NCI-H446 treated with DMSO at 0.1 percent for 48 hours (cell line): ENCODE results near the gene TOX3.

Experiments
- DNase-seq: peaks from one replicate; lab custom pipeline; 2025; lab: John Stamatoyannopoulos, UW

The TOX3 gene

DNA sequence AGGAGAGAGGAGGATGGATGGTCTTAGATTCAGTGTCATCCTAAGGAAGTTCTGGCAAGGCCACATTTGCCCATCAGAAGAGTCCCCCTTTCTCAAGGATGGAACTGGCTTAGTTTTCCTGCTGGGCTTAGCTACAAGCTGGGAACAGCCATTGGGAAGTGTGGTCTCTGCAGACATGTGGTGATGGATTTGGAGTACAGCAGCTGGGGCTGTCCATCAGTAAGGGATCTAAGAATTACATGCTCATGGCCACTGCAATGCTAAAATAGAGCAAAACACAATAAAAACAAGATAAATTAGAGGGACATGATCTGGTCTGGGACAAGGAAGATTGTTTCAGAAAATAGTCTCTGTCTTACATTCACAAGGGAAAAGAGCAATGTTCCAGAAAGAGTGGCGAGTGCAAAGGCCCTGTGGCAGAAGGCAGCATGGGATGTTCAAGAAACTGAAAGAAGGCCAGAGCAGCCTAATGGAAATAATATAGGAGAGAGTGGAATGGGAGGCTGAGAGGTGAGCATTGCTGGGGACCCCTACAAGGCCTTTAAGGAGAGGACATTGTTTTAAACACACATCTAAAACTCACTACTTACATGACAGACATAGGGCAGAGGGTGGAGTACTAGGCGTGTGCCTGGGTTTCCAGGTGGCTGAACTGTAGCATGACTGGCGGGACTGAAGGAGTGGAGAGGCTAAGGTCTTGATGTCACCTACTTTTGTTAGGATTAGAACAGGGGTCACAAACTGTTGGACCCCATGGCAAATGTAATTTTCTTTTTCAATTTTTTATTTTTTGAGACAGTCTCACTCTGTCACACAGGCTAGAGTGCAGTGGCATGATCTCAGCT, 17.0 kb upstream of the TOX3 start:
- DNase-seq, result no peak

DNA sequence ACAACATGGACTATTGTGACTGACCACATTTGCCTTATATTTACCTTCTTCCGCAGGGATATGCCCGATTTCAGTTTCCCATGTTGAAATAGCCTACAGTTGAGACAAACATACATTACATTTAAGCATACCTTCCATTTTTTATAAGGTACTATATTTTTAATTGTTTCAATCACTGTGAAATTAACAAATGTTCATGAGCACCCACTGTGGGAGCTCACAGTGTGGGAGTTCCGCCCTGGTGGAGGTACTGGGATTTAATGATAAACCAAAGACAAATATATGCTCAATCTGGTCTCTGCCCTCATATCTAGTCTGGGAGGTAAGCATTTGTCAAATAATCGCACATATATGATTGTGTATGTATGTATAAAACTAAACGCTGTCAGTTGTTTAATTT, 15.8 kb upstream of the TOX3 start:
- DNase-seq, result no peak

DNA sequence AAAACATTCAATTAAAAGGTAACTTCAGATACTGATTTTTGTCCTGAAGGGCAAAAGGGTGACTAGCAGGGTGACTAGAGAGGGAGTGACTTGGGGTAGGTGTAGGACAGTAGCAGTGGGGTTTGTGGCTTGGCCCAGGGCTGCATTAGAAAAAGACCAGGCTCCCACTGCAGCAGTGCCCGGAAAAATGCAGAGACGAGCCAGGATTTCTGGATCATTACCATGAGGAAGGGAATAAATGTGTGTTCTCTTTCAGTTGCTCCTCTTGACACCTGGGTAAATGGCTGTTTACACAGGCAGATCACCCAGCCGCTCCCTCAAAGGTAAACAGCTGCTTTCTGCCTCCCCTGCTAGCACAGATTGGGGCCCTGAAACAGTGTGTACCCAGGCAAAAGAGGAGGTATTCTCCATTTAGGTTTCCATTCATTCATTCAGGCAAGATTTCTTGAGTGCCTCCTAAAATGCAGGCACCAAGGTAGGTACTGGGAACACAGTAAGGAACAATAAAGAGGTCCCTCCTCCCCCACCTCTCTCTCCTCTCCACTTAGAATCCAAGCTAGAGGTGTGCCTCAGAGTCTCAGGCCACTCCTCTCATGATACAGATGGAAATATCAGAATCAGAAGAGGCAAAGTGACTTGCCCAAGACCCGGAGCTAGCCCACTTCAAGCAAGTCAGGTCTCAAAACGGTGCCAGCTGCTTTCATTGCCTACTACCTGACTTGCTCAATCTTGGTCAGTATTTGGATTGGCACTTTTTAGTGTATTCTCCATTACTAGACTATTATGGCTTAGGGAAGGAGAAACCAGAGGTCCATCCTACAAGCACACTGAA, 15.2 kb upstream of the TOX3 start:
- DNase-seq, result no peak

DNA sequence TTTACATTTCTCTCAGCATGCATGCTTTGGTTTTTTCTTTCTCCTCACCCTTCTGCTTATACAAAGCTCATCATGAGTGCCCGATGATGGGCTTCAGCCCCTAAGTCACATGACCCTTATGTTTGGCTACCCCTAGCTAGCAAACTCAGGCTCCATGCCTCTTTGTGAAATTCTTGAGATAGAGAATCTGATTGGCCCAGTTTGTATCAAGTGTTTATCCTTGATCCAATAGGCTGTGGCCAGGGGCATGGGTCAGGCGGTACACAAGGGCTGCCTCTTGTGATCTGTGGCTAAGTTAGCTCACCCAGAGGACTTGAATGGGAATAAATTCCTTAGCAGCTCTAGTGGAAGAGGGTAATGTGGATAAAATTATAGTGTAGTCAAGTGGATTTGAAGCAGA, 11.5 kb upstream of the TOX3 start:
- DNase-seq, result no peak

DNA sequence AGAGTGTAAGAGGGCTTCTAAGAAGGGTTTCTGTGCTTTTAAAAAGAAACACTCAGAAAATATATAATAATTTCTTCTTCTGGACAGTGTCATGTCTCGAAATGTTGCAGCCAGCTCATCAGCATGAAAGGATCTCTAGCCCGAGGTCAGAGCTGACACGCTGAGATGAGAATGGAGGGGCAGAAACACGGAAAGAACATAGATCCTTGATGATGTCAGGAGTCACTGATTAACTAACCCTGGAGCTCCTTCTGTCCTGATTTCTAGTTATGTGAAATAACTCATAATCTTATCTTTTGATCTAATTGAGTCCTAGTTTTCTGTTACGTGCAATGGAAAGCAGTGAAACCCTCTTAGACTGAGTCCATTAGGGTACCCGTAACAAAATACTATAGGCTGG, 10.3 kb upstream of the TOX3 start:
- no peak for DNase-seq

DNA sequence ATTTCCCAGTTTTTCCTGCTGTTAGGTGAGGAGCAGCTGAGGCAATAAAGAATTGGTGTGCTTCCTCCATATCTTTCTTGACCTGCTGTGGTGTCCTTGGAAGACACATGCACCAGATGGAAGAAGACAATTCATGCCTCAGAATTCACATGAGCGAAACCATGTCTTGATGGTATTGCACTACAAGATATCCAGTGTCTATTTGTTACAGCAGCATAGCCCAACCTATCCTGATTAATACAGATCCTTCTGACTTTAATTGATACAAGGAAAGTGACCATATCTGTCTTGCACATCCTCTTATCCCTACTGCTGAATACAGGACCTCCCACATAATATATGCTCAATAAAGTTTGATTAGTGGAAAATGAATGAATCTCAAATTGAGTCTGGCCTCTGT, 9.1 kb upstream of the TOX3 start:
- DNase-seq, result no peak

DNA sequence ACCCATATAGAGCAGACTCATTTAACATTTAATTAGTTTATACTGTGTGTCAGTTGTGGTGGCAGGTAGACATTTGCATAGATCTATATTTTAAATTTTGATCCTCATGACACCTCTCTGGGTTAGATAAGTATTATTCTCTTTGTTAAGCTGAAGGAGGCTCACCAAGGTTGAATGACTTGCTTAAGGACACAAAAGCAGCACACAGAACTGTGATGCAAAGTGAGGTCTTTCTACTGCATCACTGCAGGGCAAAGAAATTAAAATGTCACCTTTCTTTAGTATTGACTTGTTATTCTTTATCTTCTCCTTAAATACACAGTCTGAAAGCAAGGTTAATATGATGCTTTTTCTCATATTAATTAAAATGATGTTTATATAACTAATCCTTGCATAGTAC, 8.6 kb upstream of the TOX3 start:
- no peak for DNase-seq

DNA sequence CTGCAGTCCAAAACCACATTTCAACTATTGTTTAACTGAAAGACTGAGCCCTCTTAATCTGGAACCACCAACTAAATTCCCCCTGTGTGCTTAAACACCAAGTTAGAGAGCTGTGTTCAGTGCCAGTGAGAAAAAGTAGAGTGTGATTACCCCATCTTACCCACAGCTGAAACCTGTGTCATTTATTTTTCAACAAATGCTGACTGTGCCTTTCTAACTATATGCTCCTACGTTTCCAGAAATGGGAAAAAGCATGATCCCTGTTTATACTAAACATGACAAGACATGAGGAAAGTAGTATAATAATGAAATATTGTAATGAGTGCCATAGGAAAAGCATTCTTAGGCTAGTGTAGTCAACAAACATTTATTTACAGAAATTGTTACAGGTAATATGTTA, 7.4 kb upstream of the TOX3 start:
- DNase-seq, result no peak

DNA sequence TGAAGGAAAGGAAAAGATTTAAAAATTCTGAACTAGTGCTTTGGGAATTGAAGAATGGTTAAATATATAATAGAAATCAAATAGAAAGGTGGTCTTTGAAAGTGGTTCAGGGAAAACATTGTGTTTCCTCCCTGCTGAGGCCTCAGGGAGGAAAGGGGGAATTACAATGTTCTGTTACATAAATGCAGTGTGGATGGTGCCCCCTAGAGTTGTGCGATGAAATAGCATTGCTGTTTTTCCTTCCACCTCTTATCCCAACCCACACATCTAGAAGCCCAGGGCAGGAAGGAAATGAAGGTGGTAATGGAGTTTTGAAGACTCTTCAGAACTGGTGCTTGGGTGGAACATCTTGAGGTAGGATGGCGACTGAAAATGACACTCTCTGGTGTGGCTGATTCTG, 6.4 kb upstream of the TOX3 start:
- no peak for DNase-seq

DNA sequence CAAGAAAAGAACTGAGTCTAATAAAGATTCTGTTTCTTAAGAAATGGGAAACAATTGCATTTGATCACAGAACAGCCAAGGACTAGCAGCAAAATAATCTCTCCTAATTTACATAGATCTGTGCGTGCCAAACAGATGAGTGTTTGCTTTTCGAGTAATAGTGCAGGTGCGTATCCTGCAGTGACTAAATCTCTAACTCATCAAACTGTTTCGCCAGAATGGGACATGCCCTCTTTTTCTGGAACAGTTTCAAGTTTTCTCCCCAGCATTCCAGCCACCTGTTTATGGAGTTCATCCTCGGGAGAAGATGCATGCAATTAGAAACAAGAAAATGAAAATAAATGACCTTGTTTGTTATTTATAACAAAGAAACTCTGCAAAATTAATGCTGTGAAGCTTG, 5.7 kb upstream of the TOX3 start:
- DNase-seq, result no peak

DNA sequence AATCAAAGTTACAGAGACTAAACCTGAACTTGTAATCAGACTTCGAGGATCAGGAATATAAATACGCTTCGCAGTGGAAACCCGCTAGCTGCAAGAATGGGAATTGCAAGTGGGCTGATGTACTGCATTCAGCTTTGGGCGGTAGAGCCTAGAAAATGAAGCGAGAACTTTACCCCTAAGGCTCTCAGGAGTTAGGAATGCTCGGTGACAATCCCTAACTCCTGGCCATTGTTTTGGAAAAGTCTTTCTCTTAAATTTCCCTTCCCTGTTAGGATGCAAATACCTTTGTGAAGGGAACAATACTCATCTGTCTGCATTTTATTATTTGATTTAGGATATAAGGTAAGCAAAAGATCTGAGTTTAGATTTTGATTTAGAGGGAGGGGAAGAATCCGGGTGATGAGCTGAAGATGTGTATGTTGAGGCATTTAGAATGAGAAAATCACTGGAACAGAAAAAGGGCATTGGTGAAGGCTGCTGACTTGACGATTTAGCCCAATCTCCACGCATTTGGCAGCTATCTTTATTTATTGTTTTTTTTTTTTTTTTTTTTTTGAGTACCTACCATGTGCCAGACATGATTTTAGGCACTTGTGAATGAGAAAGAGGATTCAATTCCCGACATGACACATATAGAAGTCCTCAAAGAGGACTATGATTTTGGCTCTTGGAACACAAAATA, 2.2 kb upstream of the TOX3 start:
- no peak for DNase-seq

DNA sequence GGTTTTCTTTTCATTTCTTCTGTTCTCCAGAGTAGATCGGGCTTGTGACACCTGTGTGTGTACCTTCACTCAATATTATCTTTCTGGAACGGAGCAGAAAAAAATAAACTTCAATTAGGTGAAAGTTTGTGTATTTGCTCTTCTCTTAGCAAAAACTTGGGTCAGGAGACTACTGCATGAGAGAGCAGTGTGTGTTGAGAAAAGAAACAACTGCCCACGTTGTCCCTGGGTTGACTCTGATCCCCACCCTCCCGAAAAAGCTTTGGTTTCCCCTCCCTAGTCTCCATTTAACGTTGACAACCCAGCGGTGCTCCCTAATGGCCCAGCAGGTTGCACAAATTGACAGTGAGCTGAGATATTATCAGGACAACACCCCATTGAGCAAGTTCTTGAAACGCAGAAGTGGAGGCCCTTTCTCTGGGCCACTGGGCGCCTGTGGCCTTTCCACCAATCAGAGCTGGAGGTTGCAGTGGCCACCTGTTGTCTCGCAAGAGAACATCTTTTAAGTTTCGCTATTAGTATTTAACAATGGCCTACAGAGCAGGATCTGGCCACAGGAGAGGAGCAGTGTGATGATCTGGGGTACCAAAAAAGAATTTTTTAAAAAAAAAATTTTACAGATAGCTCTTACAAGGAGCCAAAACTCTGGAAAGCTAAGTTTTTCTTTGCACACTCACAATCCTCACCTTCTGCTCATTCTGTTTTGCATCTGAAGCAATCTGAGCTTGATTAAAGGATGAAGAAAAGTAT, 1.5 kb upstream of the TOX3 start:
- no peak for DNase-seq

DNA sequence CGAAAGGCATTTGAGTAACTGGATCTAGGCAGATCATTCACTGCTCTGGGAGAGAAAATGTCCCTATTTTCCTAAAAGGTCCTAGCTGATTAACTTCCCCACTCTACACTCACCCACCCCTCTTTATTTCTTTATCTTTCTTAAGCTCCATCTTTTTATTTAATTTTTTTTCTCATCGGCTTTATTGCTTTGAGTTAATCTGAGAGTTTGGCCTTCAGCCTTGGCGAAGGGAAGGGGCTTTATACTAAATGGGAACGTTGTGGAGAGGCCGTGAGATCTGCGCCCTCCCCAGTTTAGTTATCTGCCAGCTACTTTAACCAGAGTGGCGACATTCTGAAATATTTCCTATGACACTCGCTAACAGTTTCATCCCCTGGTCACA, 882 bp upstream of the TOX3 start:
- no peak for DNase-seq

DNA sequence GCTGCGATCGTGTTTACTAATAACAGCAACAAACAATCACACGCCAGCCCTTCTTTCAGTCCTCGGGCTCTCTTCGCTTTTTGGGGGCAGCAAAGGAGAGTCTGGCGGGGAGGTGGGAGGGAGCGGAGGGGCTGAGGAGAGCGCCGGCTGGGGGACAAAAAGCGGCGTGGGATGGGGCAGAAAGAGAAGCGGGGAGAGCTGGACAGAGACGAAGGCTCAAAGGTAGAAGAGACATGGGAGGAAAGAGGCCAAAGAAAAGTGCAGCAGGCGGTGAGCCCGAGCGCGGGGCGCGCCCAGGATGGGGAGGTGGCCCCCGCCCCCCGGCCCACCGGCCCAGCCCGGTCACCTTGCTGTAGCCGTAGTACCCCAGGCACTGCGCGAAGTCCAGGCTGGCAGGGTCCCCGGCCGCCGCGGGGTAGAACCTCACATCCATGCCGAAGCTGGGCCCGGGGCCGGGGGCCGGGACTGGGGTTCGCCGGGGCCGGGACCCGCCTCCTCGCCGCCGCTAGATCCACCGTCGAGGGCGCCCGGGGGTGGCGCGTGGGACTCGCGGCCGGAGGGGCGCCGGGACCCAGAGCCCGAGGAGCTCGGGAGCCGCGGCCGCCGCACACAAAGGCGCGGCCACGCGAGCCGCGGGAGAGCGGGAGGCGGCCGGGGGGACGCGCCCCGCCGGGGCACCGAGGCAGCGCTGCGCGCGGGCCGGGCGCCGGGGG, 496 bp downstream of the TOX3 start:
- no peak for DNase-seq

DNA sequence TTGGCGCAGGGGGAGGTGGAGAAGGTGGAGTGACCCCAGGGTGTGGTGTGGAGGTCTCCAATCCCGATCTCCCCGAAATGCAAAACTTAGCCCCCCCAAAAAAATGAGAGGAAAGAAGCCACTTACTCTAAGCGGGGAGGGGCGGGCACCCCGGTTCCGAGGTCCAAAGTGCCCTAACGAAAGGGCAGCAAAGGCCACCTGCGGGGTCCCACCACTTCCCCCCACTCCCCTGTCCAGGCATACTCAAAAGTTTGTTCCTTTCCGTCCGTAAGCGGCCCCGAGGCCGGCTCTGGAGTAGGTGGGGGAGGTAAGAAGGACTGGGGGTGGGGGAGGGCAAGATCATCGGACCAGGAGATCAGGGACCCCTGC, 1.1 kb downstream of the TOX3 start:
- DNase-seq, result no peak

DNA sequence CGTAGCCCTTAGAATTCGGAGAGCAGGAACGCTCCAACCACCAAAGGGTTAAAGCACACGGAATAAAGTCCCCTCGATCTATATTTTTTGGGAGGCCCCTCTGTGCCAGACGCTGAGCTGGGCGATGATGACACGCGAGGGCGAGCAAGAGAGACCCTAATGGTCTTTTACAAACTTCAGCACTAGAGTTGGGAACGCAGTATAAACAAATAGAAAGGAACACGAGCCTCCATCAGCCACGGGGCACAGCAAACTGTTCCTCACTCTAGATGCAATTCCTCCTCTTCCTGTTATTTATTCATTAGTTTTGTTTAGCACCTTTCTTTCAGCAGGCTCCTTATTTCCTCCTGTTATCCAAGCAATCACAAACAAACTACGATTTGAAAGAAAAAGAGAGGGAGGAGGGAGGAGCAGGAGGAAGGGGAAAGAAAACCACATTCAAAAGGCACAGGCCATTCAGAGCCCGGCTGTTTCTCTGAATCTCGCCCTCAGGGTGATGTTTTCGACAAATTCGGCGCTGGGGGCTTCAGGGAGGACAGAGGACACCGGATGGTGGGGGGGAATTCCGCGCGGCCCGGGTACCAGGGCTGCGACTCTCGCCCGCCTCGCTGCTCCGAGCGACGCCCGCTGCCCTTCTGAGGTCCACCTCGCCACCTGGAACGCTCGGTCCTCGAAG, 1.6 kb downstream of the TOX3 start:
- DNase-seq, result no peak

DNA sequence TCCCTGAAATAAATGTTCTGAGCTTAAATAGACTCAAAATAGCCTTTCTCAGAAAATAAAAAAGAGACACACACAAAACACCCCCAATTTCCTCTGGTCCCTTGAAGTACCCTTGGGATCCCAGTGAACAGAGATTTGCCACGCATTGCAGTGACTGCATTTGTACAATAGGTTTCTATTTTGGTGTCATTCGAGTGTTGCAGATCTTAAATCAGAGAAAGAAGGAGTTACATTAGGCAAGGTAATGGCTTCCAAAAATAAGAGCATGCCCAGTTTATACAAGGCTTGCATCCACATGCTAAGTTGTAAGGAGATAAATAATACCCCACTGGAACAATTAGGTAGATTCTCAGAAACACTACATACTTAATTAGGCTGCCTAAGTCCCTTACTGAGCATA, 2.2 kb downstream of the TOX3 start:
- no peak for DNase-seq

DNA sequence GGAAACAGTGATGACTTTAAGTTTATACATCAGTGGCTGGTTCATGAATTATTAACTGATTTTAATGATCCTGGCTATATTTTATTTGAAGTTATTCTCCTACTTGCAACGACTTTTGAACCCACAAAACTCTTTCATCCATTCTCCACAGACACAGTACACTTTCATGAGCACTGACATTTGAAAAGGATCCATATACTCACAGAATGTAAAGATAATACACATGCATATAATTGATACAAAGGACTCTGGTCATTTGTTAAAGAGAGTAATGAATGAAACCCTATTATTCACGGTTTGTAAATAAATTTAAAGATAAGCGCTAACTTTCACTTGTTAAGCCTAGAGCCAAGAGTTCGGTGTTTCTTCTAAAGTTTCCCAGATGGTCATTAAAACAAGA, 3.3 kb downstream of the TOX3 start:
- DNase-seq, result no peak

DNA sequence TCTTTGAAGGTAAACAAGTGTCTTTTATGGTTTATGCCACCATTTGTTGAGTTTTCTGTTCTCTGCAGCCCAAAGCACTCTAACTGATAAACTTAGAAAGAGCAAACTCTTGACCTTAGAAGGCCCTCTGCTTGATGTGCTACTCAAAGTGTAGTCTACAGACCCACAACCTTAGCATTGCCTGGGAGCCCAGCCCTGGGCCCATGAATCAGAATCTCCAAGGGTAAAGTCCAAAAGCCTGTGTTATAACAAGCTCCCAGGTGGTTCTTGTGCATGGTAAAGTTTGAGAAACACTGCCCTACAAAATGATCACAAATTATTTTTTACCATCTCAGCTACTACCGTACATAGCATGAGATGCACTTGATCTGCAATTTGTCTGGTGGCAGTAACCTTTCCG, 6.0 kb downstream of the TOX3 start:
- no peak for DNase-seq

DNA sequence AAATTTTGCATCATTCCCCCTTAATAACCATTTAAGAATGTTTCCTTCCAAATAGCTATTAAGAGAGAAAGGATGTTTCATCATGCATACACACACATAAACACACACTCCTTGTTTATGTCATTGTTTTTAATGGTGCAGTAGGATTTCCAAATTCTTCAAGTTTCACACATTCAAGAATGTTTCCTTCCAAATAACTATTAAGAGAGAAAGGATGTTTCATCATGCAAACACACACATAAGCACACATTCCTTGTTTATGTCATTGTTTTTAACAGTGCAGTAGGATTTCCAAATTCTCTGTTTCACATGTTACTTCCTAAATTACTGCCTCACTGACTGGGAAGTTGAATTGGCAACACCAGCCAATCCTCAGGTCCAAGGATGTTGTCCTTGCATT, 7.8 kb downstream of the TOX3 start:
- no peak for DNase-seq

DNA sequence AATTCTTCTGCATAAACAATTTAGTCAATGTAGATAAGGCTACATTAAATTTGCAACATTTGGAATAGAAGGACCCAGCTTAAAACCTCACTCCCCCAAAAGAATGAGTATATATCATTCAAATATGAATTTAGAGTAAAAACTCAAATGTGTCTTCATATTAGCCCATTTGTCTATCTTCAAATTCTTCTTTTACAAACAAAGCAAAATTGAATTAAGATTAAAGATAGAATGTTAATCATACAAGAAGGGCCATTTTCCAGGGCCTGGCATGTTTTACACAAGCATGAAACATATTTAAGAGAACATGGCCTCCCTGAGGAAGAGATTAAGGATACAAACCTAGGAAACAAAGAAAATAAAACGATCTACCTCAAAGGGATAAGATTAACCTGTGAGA, 8.4 kb downstream of the TOX3 start:
- no peak for DNase-seq
